ENCODE measurements around the gene CCDC85C. TPM values are rescaled to one million over a fixed set of nuclear protein-coding genes. Genes with fewer than 3 reads are reported as not detected.
A peak's percentile ranks its signal among the peaks of the same experiment; 100 is the strongest.

Gene CCDC85C
- polyA plus RNA-seq, 1 of the 3 experiments (the other 2 are of a cell fraction), result 9.6 TPM

GRCh38 chr14:99574099-99574880 lies 29.7 kb downstream of the CCDC85C start (continued):
- no peak for TF ChIP-seq SMC3 (IDR thresholded peaks at IDR 0.05; ENCODE audit: low read depth, low read length)
- no peak for TF ChIP-seq RFX5 (IDR thresholded peaks at IDR 0.05; ENCODE audit: low read length)
- TF ChIP-seq EZH2phosphoT487 (IDR thresholded peaks at IDR 0.05; ENCODE audit: borderline replicate concordance, low read depth), result no peak
- TF ChIP-seq NFIC (IDR thresholded peaks at IDR 0.05; ENCODE audit: borderline replicate concordance), result peak; percentile 65
- TF ChIP-seq NRF1 (IDR thresholded peaks at IDR 0.05; ENCODE audit: low read depth, low read length), result no peak
- TF ChIP-seq GATA2 (CRISPR knock-in tag; IDR thresholded peaks at IDR 0.05), result peak; percentile 74
- peak; percentile 83 for TF ChIP-seq TEAD4 (IDR thresholded peaks at IDR 0.05; ENCODE audit: borderline replicate concordance, insufficient read depth)
- no peak for TF ChIP-seq MEF2A (IDR thresholded peaks at IDR 0.05; ENCODE audit: borderline replicate concordance, low read depth)
- no peak for TF ChIP-seq FOSL2 (IDR thresholded peaks at IDR 0.05; ENCODE audit: borderline replicate concordance, low read depth)
- no peak for TF ChIP-seq GABPA (IDR thresholded peaks at IDR 0.05; ENCODE audit: low read depth)
- TF ChIP-seq, protein P1, sequence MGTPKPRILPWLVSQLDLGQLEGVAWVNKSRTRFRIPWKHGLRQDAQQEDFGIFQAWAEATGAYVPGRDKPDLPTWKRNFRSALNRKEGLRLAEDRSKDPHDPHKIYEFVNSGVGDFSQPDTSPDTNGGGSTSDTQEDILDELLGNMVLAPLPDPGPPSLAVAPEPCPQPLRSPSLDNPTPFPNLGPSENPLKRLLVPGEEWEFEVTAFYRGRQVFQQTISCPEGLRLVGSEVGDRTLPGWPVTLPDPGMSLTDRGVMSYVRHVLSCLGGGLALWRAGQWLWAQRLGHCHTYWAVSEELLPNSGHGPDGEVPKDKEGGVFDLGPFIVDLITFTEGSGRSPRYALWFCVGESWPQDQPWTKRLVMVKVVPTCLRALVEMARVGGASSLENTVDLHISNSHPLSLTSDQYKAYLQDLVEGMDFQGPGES (IDR thresholded peaks at IDR 0.05; ENCODE audit: low read depth, low read length), result no peak
- no peak for TF ChIP-seq USF2 (IDR thresholded peaks at IDR 0.05; ENCODE audit: borderline replicate concordance, low read depth, low read length)
- TF ChIP-seq, protein P2, sequence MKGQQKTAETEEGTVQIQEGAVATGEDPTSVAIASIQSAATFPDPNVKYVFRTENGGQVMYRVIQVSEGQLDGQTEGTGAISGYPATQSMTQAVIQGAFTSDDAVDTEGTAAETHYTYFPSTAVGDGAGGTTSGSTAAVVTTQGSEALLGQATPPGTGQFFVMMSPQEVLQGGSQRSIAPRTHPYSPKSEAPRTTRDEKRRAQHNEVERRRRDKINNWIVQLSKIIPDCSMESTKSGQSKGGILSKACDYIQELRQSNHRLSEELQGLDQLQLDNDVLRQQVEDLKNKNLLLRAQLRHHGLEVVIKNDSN (IDR thresholded peaks at IDR 0.05; ENCODE audit: borderline replicate concordance, low read depth), result no peak
- no peak for TF ChIP-seq YY1 (IDR thresholded peaks at IDR 0.05; ENCODE audit: low read depth)
- TF ChIP-seq EP300 (IDR thresholded peaks at IDR 0.05; ENCODE audit: borderline replicate concordance in 1 of 2, low read depth in 1 of 2, low read length in 1 of 2), result peak; percentile 54; a peak in 2 of 4 replicates
- TF ChIP-seq RAD21 (IDR thresholded peaks at IDR 0.05; ENCODE audit: low read length), result no peak; the same call in 1 of the 2 replicates
- TF ChIP-seq POLR2AphosphoS5 (IDR thresholded peaks at IDR 0.05; ENCODE audit: low read depth, low read length), result no peak
- TF ChIP-seq JUND (IDR thresholded peaks at IDR 0.05), result no peak; the same call in 1 of the 2 replicates
- peak; percentile 89 for TF ChIP-seq RCOR1 (IDR thresholded peaks at IDR 0.05; ENCODE audit: low read length)
- no peak for TF ChIP-seq RXRA (IDR thresholded peaks at IDR 0.05; ENCODE audit: borderline replicate concordance, low read depth)
- TF ChIP-seq TCF12 (IDR thresholded peaks at IDR 0.05), result peak; percentile 51; the same call in 1 of the 2 replicates
- peak; percentile 91; the same call in 1 of the 2 replicates for TF ChIP-seq FOXJ3 (CRISPR knock-in tag; IDR thresholded peaks at IDR 0.05)
- no peak for TF ChIP-seq FOXM1 (IDR thresholded peaks at IDR 0.05; ENCODE audit: low read depth)
- TF ChIP-seq, protein P3, sequence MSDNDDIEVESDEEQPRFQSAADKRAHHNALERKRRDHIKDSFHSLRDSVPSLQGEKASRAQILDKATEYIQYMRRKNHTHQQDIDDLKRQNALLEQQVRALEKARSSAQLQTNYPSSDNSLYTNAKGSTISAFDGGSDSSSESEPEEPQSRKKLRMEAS (IDR thresholded peaks at IDR 0.05; ENCODE audit: low read depth), result peak; percentile 41; the same call in 1 of the 2 replicates
